Measurements from ENCODE around the gene MRGPRE.

Gene MRGPRE

DNA sequence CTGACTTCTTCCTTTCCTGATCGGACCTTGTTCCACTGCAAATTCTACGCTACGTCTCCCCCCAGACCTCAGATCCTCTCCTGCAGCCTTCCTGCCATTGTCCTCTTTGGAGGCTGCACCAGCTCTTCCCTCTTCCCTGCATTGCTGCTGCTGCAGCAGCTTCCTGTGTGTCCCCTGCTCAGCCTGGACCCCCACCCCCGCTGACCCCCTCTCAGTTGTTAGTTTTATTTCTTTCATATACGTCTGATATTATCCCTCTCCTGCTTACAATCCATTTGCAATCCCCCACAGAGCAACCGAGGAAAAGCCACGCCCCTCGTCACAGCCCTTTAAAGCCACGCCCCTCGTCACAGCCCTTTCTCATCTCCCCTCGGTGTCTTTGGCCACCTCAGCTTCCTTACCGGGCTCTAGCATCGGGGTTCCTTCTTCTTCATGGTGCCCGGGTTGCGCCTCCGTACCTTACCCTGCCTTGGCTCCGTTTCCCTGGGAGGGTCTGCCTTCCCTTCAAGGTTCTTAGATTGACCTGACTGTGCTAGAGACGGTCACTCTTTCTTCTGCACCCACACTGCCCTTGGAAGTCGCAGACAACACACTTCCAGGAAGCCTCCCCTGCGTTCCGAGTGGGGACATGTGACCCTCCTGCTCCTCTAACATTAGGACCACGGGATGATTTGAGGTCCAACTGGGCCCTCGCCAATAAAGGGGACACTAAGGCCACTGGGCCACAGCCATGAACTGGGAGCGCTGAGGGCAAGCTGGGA is 18.4 kb downstream of the MRGPRE start:
- DNase-seq: no peak

DNA sequence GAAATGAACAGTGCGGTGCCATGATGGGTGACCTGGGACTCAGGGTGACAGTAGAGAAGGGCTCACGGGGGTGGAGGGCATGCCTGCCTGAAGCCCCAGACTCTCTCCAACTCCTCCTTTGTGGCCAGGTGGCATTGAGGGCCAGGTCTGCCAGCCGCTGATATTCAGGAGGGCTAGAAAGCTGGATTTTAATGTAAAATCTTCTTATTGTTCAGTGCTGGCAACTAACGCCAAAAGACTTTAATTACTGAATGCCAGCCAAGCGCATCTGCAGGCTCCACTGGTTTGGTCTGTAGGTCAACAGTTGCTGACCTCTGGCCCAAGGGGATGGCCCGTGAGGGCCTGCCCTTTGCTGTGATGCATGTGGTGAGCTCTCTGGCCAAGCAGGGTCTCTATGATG is 23.9 kb downstream of the MRGPRE start:
- DNase-seq: no peak

DNA sequence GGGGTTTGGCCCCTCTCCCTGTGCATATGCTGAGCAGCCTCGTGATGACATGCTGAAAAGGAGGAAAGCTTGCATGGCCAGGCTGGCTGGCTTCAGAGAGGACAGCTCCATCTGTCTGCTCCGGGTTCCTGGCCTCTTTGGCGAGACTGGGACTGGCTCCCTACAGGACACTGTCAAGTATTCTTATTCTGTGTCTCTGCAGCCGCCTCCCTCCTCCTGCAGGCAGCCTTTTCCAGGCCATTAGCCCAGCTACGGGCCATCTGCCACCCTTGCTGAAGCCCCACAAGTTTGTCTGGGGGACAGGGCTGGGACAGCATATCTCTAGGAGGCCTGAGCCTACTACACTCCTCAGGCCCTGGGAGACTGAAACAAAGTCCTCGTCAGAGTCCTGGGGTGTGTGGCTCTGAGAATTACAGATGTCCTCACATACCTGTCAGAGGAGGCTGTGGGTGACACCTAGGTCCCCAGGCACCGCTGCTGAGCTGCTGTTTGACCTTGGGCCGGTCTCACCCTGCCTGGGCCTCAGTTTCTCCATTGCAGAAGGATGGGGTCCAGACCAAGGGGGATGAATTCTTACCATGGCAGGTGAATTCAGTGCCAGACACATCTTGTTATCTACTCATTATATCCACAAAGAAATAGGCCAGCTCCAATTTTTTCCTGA is 24.6 kb downstream of the MRGPRE start:
- peak; percentile 90 to 92 for DNase-seq

DNA sequence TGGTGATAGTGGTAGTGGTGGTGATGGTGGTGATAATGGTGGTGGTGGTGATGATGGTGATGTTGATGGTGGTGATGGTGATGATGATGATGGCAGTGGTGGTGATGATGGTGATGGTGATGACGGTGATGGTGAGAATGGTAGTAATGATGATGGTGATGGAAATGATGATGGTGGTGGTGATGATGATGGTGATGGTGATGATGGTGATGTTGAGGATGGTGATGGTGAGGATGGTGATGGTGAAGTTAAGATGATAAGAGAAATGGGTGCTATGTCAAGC is 25.4 kb downstream of the MRGPRE start:
- DNase-seq: no peak

DNA sequence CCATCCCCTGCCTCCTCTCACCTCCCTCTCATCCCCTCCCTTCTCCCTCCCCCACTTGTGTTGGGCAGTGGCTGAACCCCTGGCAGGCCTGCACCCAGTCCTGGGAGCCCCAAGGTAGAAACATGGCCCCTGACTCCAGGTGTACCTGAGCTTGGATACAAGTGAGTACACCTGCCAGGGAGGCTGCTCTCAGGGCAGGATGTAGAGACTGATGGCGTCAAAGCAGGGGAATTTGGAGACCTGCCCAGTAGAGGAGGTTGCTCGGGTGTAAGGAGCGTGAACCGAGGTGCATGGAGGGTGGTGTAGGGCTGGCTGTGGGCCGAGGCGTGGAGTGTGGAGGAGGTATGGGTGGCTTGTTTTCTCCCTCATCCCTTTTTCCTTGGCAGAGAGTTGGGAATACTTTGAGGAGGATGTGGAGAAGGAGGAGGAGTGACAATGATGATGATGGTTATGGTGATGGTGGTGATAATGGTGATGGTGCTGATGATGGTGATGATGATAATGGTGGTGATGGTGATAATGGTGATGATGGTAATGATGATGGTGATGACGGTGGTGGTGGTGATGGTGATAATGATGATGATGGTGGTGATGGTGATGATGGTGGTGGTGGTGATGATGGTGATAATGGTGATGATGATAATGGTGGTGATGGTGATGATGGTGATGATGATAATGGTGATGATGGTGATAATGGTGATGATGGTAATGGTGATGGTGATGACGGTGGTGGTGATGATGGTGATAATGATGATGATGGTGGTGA is 25.9 kb downstream of the MRGPRE start:
- no peak for DNase-seq

DNA sequence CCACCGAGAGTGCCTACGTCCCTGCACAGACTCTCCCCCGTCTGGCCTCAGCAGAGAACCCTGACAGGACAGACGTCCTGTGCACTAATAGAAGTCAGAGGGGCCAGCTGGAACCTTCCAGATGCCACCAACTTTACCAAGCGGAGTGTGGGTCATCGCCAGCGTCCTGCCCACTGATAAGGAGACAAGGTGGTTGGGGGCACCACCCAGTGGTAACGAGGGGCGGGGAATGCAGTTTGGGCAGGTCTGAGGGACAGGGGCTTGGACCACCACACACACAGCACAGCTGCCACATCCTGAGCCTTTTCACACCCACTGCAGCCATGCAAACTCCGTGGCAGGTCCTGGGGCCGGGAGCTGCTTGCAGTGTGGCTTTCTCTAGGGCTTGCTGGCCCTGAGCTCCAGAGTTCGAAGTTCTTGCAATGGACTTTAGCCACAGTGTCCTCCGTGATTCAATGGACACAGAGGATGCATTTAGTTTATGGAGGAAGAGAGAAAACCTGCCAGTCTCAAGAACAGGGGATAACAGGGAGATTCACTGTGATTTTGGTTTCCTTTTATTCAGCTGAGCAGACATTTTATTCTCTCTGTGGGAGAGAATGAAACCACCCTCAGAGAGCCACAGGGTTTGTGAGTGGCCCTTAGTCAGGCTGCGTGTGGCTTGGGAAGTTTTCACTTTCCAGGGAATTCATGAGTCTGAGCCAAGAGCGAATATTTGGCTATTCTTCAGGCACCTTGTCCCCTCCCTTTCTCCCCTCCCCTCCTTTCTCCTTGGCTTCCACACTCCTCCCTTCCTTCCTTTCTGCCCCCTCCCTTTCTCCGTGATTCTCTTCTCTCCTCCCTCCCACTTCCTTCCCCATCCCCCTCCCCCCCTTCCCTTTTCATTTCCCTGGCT is 26.7 kb downstream of the MRGPRE start:
- no peak for DNase-seq

DNA sequence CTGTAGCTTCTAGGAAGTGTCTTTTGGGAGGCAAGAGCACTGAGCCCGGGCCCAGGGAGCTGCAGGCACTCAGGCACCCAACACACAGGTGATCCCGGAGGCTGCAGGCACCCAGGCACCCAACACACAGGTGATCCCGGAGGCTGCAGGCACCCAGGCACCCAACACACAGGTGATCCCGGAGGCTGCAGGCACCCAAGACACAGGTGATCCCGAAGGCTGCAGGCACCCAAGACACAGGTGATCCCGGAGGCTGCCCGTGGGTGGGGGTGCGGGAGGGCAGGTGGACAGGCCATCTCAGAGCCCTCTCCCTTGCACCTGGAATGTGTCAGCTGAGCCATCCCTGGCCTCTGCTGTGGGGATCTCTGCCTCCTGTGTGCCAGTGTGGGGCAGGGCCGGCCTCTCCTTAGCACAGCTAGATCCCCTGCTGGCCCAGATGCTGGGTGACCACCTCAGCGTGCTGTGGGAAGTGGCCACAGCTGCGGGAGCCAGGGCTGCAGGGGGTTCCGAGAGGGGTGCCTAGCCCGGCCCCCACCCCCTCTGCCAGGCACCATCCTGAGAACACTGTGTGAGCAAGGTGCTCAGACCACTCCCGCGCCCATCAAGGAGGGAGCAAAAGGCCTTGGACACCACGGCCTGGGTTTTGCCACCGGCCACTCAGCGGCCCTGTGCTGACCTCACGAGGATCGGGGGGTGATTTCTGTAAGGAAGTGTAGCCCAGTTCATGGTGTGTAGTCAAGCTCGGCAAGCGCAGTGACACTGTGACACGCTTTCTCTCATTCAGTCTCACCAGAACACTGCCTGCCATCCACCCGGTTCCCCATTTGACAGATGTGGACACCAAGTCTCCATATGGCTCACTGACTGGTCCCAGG is 27.8 kb downstream of the MRGPRE start:
- DNase-seq: no peak

DNA sequence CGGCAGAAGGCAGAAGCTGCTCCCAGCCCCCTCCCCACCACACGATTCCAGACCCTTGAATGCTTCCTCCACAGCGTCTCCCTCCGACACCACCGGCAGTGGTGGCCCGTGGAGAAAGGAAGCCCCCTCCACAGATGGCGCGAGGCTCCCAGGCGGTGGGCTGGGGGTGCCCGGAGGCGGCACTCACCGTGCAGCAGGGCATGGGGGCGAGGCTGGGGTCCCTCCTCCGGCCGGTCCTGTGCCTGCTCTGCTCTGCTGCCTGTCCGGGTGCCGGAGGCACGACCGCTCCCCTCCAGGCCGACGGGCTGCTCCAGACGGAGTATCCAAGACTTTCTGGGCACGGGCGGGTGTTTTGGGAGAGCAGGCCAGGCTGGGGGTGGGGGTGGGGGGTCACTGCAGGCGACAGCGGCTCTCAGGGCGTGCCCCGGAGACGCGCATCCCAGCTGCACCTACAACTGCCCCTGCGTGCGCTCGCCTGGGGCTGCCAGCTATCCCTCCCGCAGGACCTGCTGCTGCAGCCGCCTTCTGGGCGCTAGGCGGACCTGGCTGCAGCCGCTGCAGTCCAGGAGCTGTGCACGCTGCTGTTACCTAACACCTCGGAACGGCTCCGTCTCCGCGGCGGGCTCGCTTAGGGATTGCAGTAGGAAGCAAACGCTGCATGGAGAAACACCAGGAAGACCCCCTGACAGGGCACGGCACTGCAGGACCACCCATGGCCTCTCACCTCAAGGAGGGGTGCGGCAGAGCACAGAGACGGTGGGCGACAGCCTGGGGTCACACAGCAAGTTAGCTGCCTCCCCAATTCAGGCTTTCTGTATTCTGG is 28.8 kb downstream of the MRGPRE start:
- peak; percentile 16 to 65 for DNase-seq

DNA sequence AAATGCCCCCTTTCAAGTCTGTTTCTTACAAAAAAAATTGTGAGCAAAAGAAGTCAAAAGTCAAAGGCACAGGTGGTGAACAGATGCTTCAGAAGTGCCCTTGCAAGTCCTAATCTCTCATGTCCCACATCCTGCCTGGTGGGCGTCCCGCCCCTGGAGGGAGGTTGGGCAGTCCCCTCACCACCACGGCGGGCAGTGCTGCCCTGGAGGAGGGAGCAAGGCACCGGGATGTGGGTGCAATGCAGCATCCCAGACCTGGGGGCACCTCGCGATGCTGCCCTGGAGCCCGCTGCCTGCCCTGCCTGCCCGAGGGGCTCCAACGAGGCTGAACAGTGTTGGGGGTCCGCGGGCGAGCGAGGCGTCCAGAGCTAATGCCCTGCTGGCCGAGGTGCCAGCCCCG is 29.5 kb downstream of the MRGPRE start:
- peak; percentile 67 to 85 for DNase-seq

DNA sequence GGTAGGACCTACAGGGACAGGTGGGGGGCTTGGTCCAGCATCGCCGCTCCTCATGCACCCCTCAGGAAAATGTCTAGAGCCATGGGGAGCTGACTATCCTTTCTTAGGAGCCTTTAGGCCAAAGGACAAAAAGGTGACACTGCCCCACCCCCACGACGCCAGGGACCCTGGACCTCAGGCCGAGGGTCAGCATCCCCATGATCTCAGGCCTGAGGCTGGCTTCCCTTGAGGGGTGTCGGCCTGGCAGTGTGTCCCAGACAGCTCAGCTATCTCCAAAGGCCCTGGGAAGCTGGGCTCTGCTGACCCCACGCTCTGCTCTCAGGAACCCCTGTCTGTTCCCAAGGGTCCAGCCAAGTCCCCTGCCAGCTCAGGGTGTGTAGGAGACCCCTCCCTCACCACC is 29.9 kb downstream of the MRGPRE start:
- no peak for DNase-seq

DNA sequence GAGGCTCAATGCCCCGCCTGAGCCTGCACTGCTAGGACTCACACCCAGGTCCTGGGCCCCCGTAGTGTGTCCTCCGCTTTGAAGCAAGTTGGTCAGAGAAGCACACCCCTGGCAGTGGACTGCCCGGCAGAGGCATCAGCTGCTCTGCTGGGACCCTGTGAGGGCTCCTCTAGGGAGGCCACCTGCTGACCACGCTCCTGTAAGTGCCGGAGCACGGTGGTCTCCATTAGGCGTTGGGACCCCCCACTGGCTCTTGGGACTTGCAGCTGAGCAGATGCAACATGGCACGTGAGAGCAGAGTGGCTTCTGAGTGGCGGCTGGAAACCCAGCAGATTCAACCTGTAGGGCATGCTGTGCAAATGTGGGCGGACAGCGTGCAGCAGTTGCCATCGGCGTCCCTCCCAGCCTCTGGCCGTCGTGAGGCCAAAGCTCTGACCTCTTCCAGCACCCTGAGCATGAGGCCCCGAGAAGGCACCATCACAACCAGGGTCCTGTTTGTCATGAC is 30.5 kb downstream of the MRGPRE start:
- no peak for DNase-seq

DNA sequence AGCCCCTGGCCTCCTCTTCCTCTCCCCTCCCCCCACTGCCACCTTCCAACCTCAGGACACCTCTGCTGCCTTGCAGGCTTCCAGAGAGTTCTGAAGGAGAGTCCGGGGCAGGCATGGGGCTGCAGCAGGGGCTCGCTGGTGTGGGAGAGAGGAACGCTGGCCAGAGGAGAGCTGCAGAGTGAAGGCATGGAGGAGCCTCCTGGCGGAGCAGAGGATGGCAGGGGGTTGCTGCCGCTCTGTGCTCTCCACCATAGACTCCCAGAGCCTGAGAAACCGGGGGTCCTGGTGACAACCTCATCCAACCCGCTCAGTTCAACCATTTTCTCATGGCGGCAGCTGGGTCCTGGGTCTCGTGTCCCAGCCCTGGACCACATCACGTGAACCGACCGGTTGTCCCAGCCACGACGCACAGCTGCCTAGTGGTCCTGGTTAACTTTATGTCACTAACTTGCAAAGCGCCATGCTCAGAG is 31.1 kb downstream of the MRGPRE start:
- DNase-seq: no peak

DNA sequence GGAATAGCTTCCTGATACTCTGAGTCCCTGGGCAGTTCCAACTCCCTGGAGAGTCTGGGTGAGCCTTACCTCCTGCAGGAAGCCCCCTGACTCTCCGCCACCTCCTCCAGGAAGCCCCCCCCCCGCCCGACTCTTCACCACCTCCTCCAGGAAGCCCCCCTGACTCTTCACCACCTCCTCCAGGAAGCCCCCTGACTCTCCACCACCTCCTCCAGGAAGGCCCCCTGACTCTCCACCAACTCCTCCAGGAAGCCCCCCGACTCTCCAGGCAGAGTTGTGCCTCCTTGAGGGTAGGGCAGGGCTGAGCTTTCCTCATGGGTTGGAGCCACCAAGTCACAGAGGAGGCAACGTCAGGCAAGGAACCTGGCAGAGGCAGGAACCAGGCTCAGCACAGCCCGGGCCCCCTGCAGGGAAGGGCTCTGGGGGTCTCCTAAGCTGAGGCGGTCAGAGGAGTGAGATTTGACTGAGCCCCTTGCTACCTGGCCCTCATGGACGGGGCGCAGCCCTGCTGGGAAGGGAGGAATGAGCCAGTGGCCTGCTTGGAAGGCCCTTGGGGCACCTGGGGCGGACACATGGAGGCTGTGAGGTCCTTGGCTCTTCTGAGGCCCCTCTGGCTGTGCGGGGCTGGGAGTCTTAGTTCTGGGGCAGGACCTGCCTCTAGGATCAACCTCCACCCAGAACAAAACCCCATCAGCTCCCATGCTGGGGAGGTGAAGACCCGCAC is 31.7 kb downstream of the MRGPRE start:
- DNase-seq: no peak

DNA sequence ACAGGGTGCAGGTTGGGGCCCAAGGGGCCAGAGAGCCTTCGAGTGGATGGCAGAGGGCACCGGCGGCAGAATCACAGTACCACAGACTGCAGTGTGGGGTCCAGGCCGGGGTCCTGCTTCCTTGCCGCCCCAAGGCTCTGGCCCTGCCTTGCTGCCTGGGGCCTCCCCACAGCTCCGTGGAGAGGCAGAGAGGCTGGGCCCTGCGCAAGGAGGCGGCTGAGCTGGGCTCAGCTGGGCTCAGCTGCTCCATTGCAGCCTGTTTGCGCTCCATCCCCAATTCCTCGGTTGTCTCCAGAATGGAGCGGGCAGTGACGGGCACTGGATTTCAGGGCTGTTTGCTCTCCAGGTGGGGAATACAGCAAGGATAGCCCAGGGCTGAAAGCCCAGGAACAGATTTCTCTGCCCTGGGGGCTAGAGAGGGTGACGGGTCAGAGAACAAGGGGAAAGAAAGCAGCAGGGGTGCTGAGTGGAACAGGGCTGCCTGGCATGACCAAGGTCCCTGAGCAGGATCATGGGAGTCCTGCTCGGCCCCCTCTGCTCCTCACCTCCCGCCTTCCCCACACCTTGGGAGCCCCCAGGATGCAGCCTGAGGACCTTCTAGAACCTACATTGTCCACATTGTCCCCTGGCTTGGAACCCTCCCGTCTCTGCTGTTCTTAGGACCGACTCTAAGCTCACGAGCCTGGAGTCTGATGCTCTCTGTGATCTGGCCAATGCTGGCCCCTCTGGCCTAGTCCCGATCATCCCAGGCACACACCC is 32.5 kb downstream of the MRGPRE start:
- no peak for DNase-seq

DNA sequence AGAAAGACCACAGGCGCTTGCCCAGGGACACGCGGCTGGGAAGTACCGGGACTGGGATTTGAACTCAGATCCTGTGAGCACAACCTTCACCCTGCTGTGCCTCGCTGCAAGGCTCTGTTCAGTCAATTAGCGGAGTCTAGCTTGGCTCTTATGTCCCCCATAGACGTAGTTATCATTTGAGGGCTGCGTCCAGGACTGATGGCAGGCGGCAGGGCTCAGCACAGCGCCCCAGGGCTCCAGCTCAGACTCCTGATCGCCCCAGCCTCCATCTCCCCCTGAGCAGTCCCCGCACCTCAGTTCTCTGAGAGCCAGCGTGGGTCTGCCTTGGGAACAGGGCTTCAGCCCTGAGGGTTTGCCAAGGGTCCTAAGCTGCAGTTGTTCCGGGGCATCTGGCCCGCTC is 33.4 kb downstream of the MRGPRE start:
- no peak for DNase-seq

DNA sequence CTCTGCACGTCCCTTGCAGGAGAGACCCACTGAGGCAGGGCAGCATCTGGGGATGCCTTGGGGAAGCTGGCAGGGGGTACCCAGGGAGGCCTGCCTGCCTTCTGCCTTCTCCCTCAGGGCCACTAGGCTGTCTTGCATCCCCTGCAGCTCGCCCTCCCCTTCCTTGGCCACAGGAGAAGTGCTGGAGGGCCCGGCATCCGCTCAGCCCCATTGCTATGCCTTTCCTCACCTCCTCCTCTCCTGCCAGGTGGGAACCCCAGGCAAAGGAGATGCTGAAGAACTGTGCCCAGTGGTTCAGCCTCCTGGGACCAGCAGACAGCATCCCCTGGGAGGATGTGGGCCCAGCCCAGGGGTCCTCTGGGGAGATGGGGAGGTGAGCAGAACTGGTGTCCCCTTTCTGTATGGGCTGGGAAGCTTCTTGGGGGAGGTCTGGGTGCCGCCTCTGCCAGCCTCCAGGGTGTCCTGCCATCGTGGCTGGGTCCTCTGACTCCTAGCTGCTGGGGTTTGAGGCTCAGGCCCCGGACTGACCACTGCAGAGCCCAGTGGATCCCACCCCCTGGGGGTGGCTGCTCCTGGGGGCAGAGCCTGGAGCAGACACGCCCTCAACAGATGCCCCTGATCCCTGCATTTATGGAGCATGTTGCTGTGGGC is 34.2 kb downstream of the MRGPRE start:
- DNase-seq: no peak

DNA sequence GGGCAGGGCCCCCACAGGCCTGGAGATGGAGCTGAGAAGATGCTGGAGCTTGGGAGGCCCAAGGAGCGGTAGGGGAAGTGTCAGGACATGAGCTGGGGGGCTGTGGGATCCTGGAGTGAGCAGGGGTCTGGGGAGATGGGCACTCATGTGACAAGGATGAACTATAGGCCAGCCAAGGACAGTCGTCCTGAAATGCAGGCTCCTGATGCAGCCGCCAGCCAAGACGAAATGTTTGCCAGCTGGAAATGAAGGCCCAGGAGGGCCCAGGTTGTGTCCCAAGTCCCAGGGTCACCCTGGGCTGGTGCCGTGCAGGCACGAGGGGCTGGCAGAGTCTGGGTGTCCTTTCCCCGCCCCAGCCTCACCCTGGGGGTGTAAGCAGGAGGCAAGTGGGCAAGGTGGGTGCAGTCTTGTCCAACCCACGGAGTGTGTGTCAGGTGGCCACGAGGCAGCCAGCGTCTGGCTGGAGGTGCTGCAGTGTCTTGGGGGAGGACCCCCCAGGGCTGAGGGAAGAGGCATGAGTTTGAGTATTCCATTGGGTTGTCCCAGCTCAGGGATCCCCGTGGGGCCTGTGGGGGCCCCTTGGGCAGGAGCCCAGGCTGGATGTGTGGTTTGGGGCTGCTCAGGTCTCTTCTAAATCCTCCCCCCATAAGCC is 35.0 kb downstream of the MRGPRE start:
- no peak for DNase-seq

Measured in NCI-H524 (cell line).